Measurements from ENCODE around the gene IRF9. TPM values are rescaled to one million over a fixed set of nuclear protein-coding genes. Genes with fewer than 3 reads are reported as not detected.

The IRF9 gene
- total RNA-seq, 1 donor from 2014 or later = 129 TPM

- intact Hi-C loops (cut with micrococcal nuclease) = loop anchor here (2.0 to 5.0 kb wide), 2 partner anchors 103 to 145 kb away; no protein-coding TSS in a partner anchor
- Mint-ChIP-seq H3K4me1 (ENCODE audit: low read depth) (peaks cover 35% of the 10 kb centered on the region), H3K27ac (peak overlapping the region; percentile 97), H3K36me3 (ENCODE audit: low read depth) (peaks cover 86% of the 10 kb centered on the region), H3K4me3 (ENCODE audit: low read depth) (no peak overlapping the region), H3K27me3 (ENCODE audit: low read depth) (no peaks in the 10 kb centered on the region), H3K9me3 (no peaks in the 10 kb centered on the region)
- DNase-seq (ENCODE audit: low spot score) = no peak
These were observed 1.1 kb upstream of the IRF9 start for GRCh38 chr14:24159777-24160498.

- Mint-ChIP-seq H3K36me3 (ENCODE audit: low read depth) (peaks cover 86% of the 10 kb centered on the region), H3K27ac (peak overlapping the region; percentile 97), H3K4me1 (ENCODE audit: low read depth) (peaks cover 38% of the 10 kb centered on the region), H3K4me3 (ENCODE audit: low read depth) (peak overlapping the region; percentile 95), H3K27me3 (ENCODE audit: low read depth) (no peaks in the 10 kb centered on the region), H3K9me3 (no peaks in the 10 kb centered on the region)
- intact Hi-C loops (cut with micrococcal nuclease) = loop anchor here (2.0 to 5.0 kb wide), 2 partner anchors 103 to 146 kb away; no protein-coding TSS in a partner anchor
- no peak for DNase-seq (ENCODE audit: low spot score)
These were observed 591 bp upstream of the IRF9 start for GRCh38 chr14:24160499-24160849.

GRCh38 chr14:24162093-24162492 is 1.0 kb downstream of the IRF9 start:
- peak overlapping the region; percentile 95 for H3K4me3 Mint-ChIP-seq (ENCODE audit: low read depth)
- peaks cover 91% of the 10 kb centered on the region for H3K36me3 Mint-ChIP-seq (ENCODE audit: low read depth)
- peak overlapping the region; percentile 97 for H3K27ac Mint-ChIP-seq
- H3K4me1 Mint-ChIP-seq (ENCODE audit: low read depth) = peaks cover 42% of the 10 kb centered on the region
- no peaks in the 10 kb centered on the region for H3K27me3 Mint-ChIP-seq (ENCODE audit: low read depth)
- no peaks in the 10 kb centered on the region for H3K9me3 Mint-ChIP-seq
- no peak for DNase-seq (ENCODE audit: low spot score)
- intact Hi-C loops (cut with micrococcal nuclease) = loop anchor here (5.0 kb wide), 1 partner anchor 105 kb away; no protein-coding TSS in a partner anchor

- peaks cover 92% of the 10 kb centered on the region for H3K36me3 Mint-ChIP-seq (ENCODE audit: low read depth)
- H3K4me1 Mint-ChIP-seq (ENCODE audit: low read depth) = peaks cover 50% of the 10 kb centered on the region
- H3K27me3 Mint-ChIP-seq (ENCODE audit: low read depth) = no peaks in the 10 kb centered on the region
- H3K27ac Mint-ChIP-seq = peak overlapping the region; percentile 59
- no peaks in the 10 kb centered on the region for H3K9me3 Mint-ChIP-seq
- no peak overlapping the region for H3K4me3 Mint-ChIP-seq (ENCODE audit: low read depth)
- DNase-seq (ENCODE audit: low spot score) = no peak
- intact Hi-C loops (cut with micrococcal nuclease) = loop anchor here (5.0 kb wide), 1 partner anchor 107 kb away; no protein-coding TSS in a partner anchor
These were observed 3.5 kb downstream of the IRF9 start for GRCh38 chr14:24164518-24164991.

- Mint-ChIP-seq H3K9me3 (no peaks in the 10 kb centered on the region), H3K27me3 (ENCODE audit: low read depth) (no peaks in the 10 kb centered on the region), H3K4me1 (ENCODE audit: low read depth) (peaks cover 42% of the 10 kb centered on the region), H3K27ac (no peak overlapping the region), H3K36me3 (ENCODE audit: low read depth) (peaks cover 89% of the 10 kb centered on the region), H3K4me3 (ENCODE audit: low read depth) (no peak overlapping the region)
- intact Hi-C loops (cut with micrococcal nuclease) = no loop called here
- DNase-seq (ENCODE audit: low spot score) = no peak
These were observed 4.7 kb downstream of the IRF9 start for GRCh38 chr14:24165785-24166184.

- Mint-ChIP-seq H3K27ac (peak overlapping the region; percentile 74), H3K4me3 (ENCODE audit: low read depth) (no peak overlapping the region), H3K9me3 (no peaks in the 10 kb centered on the region), H3K27me3 (ENCODE audit: low read depth) (no peaks in the 10 kb centered on the region), H3K4me1 (ENCODE audit: low read depth) (peaks cover 40% of the 10 kb centered on the region), H3K36me3 (ENCODE audit: low read depth) (peaks cover 86% of the 10 kb centered on the region)
- intact Hi-C loops (cut with micrococcal nuclease) = no loop called here
- no peak for DNase-seq (ENCODE audit: low spot score)
These were observed 6.5 kb downstream of the IRF9 start for GRCh38 chr14:24167469-24168114.

- no peaks in the 10 kb centered on the region for H3K27me3 Mint-ChIP-seq (ENCODE audit: low read depth)
- peak within 1 kb of the TSS; percentile 69 for H3K4me3 Mint-ChIP-seq (ENCODE audit: low read depth)
- peak within 1 kb of the TSS; percentile 58 for H3K27ac Mint-ChIP-seq
- no peaks in the 10 kb centered on the region for H3K9me3 Mint-ChIP-seq
- peaks cover 70% of the 10 kb centered on the region for H3K36me3 Mint-ChIP-seq (ENCODE audit: low read depth)
- H3K4me1 Mint-ChIP-seq (ENCODE audit: low read depth) = peaks cover 27% of the 10 kb centered on the region
- DNase-seq (ENCODE audit: low spot score) = peak; percentile 41
- intact Hi-C loops (cut with micrococcal nuclease) = no loop called here
These were observed 10.6 kb downstream of the IRF9 start, which contains the start of gene REC8 for GRCh38 chr14:24171422-24172260. REC8 (plus strand) TSS chr14:24172080; CDS start chr14:24172553, 473 bp downstream.

GRCh38 chr14:24172261-24172860 is 11.3 kb downstream of the IRF9 start:
- no peak for DNase-seq (ENCODE audit: low spot score)
- no peaks in the 10 kb centered on the region for H3K9me3 Mint-ChIP-seq
- intact Hi-C loops (cut with micrococcal nuclease) = no loop called here
- H3K4me3 Mint-ChIP-seq (ENCODE audit: low read depth) = peak overlapping the region; percentile 60
- peaks cover 24% of the 10 kb centered on the region for H3K4me1 Mint-ChIP-seq (ENCODE audit: low read depth)
- no peak overlapping the region for H3K27ac Mint-ChIP-seq
- H3K36me3 Mint-ChIP-seq (ENCODE audit: low read depth) = peaks cover 70% of the 10 kb centered on the region
- H3K27me3 Mint-ChIP-seq (ENCODE audit: low read depth) = no peaks in the 10 kb centered on the region

- intact Hi-C loops (cut with micrococcal nuclease) = no loop called here
- DNase-seq (ENCODE audit: low spot score) = no peak
- Mint-ChIP-seq H3K9me3 (no peaks in the 10 kb centered on the region), H3K36me3 (ENCODE audit: low read depth) (peaks cover 69% of the 10 kb centered on the region), H3K4me3 (ENCODE audit: low read depth) (no peak overlapping the region), H3K27me3 (ENCODE audit: low read depth) (no peaks in the 10 kb centered on the region), H3K27ac (no peak overlapping the region), H3K4me1 (ENCODE audit: low read depth) (peaks cover 21% of the 10 kb centered on the region)
These were observed 11.8 kb downstream of the IRF9 start for GRCh38 chr14:24172871-24173281.

- Mint-ChIP-seq H3K4me1 (ENCODE audit: low read depth) (peaks cover 7% of the 10 kb centered on the region), H3K9me3 (no peaks in the 10 kb centered on the region)
These were observed 15.5 kb downstream of the IRF9 start for GRCh38 chr14:24176599-24176998.

GRCh38 chr14:24177041-24177825 is 16.2 kb downstream of the IRF9 start:
- H3K36me3 Mint-ChIP-seq (ENCODE audit: low read depth) = peaks cover 70% of the 10 kb centered on the region
- H3K4me3 Mint-ChIP-seq (ENCODE audit: low read depth) = no peak overlapping the region
- intact Hi-C loops (cut with micrococcal nuclease) = no loop called here
- H3K4me1 Mint-ChIP-seq (ENCODE audit: low read depth) = peaks cover 6% of the 10 kb centered on the region
- no peaks in the 10 kb centered on the region for H3K9me3 Mint-ChIP-seq
- no peak for DNase-seq (ENCODE audit: low spot score)
- H3K27ac Mint-ChIP-seq = no peak overlapping the region
- no peaks in the 10 kb centered on the region for H3K27me3 Mint-ChIP-seq (ENCODE audit: low read depth)

More at GRCh38 chr14:24176599-24176998, 15.5 kb downstream of the IRF9 start:
- Mint-ChIP-seq H3K27ac (no peak overlapping the region), H3K27me3 (ENCODE audit: low read depth) (no peaks in the 10 kb centered on the region), H3K36me3 (ENCODE audit: low read depth) (peaks cover 67% of the 10 kb centered on the region), H3K4me3 (ENCODE audit: low read depth) (no peak overlapping the region)
- intact Hi-C loops (cut with micrococcal nuclease) = no loop called here
- no peak for DNase-seq (ENCODE audit: low spot score)

Measured in activated T-helper 2 cell treated with anti-CD3 and anti-CD28 coated beads, Interferon-gamma antibody, Interleukin-2, Interleukin-4, amounts not matched to agents 10 μg/mL and 5 μg/mL and 100 μg/mL, durations not matched to agents 14 hours and 24 hours and 36 hours (primary cell).